OCI-LY3 (cell line): ENCODE data around the gene RELL1.

Experiments used
- EZH2phosphoT487 ChIP-seq: fragments of 200-600 bp; shearing (Covaris generic); IDR thresholded peaks from 2 replicates; pipeline ENCODE4 v1.6.1; 2018; ENCODE audit warnings: antibody characterized with exemption, mixed run types, low read depth
- TF ChIP-seq, protein P1 (sequence below): fragments of 200-600, 300-600 bp; sonication (generic); IDR thresholded peaks from 2 replicates; pipeline ENCODE4 v1.5.1; 2014; ENCODE audit warnings: antibody characterized with exemption, low read length, low read depth

DNA sequence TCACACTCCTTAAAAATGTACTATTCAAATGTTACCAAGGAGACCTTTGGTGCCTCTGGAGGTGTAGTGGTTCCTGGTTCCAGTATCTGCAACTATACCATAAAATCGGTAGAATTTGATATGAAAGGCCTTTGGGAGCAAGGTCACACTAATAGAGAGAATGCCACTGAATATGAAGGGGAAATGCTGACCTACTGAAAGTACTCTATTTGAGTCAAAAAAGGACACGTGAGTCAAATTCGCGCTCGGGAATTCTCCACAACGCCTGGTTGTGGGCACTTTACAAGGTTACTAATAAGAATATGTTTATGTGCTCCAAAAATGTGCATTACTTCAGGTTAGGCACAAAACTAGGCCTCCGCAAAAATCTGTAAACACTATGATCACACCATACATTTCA lies 39.5 kb upstream of the RELL1 start:
- TF ChIP-seq EZH2phosphoT487 = no peak
- TF ChIP-seq, protein P1, sequence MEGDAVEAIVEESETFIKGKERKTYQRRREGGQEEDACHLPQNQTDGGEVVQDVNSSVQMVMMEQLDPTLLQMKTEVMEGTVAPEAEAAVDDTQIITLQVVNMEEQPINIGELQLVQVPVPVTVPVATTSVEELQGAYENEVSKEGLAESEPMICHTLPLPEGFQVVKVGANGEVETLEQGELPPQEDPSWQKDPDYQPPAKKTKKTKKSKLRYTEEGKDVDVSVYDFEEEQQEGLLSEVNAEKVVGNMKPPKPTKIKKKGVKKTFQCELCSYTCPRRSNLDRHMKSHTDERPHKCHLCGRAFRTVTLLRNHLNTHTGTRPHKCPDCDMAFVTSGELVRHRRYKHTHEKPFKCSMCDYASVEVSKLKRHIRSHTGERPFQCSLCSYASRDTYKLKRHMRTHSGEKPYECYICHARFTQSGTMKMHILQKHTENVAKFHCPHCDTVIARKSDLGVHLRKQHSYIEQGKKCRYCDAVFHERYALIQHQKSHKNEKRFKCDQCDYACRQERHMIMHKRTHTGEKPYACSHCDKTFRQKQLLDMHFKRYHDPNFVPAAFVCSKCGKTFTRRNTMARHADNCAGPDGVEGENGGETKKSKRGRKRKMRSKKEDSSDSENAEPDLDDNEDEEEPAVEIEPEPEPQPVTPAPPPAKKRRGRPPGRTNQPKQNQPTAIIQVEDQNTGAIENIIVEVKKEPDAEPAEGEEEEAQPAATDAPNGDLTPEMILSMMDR = no peak
